HG02840 (cell line): Measurements from ENCODE around the gene KLRK1.
A peak's percentile ranks its signal among the peaks of the same experiment; 100 is the strongest.
"Not testable (repeated sequence)": the region's sequence is repeated elsewhere in the genome, so short reads cannot be mapped to it uniquely, and the experiment has no call there.

Experiments
- ATAC-seq: cut with Tn5 transposase; IDR thresholded peaks from one replicate; pipeline ENCODE4 v1.9.1; 2021; ENCODE audit warnings: mild to moderate bottlenecking, moderate library complexity, moderate number of reproducible peaks; ENCODE audit not compliant: unreplicated experiment, low FRiP score

KLRK1 gene

DNA sequence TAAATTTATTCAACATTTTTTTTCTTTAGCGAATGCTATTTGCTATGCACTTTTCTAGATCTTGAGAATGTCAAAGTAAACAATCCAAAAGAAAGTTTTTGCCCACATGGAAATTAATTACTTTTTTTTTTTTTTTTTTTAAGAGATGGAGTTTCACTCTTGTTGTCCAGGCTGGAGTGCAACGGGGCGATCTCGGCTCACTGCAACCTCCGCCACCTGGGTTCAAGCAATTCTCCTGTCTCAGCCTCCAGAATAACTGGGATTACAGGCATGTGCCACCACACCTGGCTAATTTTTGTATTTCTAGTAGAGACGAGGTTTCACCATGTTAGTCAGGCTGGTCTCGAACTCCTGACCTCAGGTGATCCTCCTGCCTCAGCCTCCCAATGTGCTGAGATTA lies 1.1 kb upstream of the KLRK1 start:
- not testable (repeated sequence) for ATAC-seq

DNA sequence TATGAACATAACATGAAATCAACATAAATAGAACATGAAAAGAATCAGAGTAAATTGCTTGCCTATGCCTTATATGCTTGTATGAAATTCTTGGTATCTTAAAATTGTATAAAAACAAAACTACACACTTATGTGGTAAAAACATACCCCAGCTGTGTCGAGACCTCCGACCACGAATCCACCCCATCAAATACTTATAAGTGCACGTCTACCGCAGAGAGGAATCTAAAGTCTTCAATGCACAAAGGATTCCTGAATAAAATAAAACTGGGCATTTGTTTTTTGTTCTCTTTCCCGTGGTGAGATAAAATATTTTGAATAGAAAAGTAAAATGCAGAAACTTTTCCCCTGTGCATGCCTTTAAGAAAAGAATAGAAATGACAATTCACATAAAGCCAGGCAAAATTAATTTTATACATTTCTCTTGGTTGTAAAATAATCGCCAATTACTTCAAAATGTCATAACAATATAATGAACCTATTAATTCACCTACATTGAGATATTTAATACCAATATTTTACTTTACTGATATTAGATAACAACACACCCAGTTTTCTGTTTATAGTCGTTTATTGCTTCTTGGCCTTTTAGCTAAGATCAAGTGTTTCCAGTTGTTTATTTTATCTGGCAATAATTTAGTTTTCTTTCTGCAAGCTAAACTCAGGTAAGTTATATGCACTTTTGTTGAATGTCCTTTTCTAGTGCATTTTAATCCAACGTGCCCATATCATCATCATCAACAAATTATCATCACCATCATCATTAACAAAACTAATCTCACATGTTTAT lies 1.0 kb downstream of the KLRK1 start:
- ATAC-seq = no peak

DNA sequence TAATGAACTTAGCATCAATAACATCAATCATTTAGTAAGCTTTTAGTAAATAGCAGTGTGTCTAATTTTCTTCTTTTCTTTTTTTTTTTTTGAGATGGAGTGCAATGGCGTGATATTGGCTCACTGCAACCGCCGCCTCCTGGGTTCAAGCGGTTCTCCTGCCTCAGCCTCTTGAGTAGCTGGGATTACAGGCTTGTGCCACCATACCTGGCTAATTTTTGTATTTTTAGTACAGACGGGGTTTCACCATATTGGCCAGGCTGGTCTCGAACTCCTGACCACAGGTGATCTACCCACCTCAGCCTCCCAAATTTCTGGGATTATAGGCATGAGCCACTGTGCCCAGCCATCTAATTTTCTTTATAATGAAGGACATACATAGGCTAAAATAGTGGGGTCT lies 2.3 kb downstream of the KLRK1 start:
- ATAC-seq = not testable (repeated sequence)

DNA sequence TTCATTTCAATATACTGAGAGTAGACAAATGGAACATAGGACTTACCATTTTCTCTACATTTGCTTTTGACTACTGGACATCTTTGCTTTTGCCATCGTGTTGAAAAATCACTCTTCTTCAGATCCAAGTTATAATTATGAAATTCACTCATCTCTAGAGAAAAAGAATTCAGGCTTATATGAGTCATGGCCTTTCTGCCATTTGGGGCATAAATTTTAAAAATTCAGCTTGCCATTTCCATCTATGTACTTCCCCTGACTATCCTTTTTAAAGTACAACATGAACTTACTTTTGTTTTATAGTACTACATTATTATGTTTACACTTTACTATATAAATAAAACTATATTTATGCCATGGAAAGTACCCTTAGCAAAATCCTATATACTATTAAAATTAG lies 3.0 kb downstream of the KLRK1 start:
- ATAC-seq = no peak

DNA sequence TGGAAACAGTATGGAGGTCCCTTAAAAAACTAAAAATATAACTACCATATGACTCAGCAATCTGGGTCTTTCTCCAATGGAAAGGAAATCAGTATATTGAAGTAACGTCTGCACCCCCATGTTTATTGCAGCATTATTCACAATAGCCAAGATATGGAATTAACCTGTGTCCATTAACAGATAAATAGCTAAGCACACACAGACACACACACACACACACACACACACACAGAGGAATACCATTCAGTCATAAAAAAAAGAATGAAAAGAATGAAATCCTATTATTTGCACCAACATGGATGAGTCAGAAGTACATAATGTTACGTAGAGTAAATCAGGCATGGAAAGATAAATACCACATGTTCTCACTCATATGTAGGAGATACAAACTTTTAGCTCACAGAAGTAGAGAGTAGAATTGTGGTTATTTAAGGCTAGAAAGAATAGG lies 4.7 kb downstream of the KLRK1 start:
- ATAC-seq = no peak

DNA sequence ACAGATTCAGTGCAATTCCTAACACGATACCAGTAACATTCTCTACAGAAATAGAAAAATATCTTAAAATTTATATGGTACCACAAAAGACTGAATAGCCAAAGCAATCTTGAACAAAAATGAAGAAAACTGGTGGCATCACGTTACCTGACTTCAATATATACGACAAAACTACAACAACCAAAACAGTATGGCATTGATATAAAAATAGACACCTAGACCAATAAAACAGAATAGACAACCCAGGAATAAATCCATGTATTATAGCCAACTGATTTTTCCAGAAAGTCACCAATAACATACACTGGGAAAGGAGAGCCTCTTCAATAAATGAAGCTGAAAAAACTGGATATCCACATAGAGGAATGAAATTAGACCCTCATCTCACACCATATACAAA lies 5.7 kb downstream of the KLRK1 start:
- ATAC-seq = no peak

DNA sequence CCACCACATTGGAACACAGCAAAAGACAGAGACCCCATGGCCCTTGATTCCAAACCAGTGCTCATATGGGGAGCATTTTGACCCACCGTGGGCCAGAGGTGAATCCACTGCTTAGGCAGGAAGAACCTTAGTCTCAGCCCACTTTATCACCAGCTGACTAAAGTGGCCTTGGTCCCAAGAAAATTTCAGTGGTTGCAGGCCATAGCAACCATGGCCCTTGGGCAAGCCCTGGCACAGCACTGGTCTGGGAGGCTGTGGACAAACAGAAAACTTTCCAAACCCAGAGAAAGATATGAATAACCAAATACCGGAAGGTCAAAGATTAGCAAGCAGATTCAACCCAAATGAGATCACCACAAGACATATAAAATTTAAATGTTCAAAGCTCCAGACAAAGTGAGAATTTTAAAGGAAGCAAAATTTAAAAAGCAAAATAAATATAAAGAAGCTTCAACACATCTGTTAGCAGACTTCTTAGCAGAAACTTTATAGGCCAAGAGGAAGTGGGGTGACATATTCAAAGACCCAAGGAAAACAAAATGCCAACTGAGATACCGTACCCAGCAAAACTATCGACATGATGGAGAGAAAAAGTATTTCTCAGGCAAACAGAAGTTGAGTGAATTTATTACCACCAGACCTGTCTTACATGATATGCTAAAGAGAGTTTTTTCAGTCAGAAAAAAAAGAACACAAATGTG lies 7.8 kb downstream of the KLRK1 start:
- ATAC-seq = no peak

DNA sequence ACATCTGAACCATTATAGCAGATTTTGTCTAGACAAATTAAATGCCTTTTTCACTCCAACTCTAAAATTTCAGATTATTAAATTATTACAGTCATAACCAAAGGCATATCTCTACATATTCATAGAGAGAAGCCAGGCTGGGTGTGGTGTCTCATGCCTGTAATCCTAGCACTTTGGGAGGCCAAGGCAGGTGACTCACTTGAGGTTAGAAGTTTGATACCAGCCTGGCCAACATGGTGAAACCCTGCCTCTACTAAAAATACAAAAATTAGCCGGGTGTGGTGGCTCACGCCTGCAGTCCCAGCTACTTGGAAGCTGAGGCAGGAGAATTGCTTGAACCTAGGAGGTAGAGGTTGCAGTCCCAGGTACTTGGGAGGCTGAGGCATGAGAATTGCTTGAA lies 11.1 kb downstream of the KLRK1 start:
- not testable (repeated sequence) for ATAC-seq

DNA sequence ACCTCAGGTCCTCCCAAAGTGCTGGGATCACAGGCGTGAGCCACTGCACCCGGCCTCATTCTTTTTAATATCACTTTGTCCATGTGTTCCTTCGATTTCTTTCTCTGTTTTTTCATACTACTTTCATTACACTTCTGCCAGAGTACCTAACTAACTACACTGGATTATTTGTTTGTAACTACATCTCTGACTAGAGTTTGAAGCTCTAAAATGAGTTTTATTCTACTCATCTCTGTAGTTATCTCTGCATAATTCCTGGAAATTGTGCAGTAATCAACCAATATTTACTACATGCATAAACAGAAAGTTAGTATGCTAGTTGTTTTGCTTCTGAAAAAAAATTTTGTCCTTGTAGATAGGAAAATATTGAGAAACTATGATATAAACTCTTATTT lies 15.2 kb downstream of the KLRK1 start:
- ATAC-seq = no peak

DNA sequence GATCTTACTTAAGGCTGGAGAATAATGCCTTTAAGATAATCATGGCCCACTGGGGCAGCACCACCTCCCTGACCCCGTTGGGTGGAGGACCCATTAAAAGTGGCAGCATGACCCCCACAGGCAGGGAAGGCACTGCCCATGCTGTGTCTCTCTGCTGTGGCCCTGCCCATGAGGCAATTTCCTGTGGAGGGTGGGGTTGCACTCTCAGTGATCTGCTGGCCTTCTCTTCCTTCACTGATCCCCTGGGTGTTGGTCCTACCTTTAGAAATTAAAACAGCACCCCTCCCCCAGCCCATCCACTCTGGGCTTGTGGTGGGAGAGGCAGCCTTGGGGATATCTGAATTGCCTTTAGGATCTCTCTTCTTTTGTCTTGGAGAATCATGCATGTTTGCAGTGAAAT lies 17.3 kb downstream of the KLRK1 start:
- no peak for ATAC-seq

DNA sequence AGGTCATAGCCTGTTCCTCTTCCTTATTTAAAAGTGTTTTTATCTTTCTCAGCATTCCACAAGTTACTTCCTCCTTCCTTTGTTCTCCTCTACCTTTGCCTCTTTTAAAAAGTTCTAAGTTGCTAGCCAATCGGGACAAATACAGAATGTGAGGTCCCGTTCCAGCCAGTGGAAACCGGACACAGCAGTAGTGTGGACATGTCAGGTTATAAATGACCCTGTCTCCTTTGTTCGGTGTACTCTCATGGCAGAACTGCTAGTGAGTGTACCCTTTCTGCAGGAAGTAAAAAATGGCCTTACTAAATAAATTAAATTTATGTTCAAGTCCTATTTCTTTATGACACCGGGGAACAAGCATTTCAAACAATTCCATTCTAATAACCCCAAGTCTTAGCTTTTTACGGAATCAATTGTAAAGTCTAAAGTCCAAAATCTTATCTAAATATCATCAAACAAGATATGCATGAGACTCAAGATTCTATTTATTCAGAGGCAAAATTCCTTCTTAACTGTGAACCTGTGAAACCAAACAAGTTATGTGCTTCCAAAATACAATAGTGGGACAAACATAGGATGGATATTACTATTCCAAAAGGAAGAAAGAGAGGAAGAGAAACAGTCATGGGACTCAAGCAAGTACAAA lies 17.8 kb downstream of the KLRK1 start:
- not testable (repeated sequence) for ATAC-seq

DNA sequence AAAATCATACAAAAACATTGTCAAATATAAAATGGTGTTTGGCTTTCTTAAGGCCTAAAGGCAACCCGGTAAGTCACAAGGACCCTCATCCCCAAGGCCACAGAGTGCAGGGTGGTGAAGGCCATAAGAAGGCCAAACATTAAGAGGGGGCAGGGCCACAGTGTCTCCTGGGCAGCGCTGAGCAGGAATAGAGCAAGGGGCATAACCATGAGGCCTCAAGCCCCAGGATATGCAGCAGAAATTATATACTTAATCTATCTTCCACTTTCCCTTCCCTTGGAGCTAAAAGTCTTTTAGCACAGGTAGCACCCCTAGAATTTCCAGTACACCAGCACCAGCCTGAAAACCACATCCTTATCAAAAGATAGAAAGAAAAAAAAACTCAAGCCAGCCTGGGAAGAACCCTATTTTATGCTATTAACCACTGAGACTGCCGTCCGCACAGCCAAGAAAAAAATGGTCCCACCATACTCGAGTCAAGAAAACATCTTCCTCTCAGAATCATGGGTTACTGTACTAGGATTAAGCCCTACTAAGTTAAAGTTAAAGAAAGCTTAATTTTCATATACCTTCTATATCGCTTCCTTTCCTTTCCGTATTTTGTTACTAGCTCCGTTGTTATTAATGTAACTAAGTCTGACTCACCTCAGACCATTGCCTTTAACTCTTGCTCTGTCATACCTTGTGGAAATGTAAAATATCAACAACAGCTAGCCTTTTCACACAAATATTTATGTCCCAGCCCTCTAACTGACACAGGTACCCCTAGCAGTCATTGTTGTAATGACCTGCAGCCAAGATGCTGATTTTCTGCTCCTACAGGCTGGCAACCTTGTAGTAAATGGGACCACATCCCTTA lies 20.1 kb downstream of the KLRK1 start:
- ATAC-seq = no peak

DNA sequence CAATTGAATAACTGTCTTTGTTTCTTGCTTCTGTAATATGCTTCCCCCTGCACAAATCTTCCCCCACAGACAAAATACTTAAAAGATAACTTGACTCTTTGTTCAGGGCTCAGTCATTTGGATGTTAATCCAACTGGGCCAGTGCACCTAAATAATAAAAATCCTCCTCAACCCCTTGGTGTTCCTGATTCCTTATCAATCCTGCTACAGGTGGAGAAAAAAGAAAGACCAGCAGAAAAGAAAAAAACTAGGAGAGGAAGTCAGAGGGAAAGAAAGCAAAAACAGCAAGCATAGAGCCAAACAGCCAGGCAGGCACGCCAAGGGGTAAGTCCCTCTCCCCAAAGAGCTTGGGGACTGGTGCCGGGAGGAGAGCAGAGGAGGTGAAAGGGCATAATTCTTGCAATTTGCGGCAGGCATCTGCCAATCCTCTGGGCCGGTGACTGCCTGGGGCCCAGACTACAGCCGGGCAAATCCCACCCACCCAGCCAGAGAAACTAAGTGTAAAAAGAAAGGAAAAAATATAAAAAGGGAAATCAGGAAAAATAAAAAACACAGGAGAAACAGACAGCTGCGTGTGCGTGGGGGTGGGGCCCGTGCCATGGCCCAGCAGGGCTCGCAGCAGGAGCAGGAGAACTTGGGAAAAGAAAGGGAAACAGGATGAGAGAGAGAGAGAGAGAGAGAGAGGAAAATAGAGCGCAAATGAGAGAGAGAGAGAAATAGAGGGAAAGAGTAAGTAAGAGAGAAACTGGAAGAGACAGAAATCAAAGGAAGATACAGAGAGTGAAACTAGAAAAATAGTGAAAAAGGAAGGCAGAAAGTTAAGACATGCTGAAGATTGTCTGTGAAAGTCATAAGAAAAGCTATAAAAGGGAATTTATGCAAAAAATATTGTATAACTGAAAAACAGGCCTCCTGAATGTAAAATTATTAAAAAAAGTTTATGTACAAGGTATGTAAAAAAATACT lies 21.4 kb downstream of the KLRK1 start:
- no peak for ATAC-seq

DNA sequence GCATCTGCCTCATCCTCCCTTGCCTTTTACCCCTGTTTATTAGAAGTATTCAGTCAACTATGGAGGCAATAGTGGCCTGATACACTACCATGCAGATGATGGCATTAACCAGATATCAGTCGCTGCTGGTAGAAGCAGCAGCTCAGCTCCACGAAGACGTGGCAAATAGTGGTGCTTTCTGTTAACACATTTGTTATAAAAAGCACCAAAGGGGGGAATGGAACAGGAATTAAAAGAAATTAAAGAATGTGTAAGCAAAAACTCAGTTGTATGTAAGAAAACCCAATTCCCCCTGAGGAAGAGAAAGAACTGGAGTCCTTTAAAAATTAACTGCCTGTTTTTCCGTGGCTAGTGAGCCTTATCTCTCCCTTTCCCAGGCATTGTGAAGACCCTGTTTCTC lies 22.1 kb downstream of the KLRK1 start:
- not testable (repeated sequence) for ATAC-seq

DNA sequence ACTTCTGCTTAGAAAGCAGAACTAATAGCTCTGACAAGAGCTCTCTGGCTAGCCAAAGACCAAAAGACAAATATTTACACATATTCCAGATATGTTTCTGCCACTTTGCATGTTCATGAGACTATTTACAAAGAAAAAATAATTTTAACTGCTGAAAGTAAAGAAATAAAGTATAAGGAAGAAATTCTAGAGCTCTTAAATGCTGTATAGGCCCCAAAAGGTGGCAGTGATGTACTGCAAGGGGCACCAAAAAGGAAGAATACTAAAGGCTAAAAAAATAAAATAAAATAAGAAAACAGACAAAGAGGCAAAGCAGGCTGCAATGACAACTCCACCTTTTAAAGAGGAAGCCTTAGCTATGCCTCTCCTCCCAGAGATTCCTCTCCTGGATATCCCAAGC lies 23.0 kb downstream of the KLRK1 start:
- ATAC-seq = no peak

DNA sequence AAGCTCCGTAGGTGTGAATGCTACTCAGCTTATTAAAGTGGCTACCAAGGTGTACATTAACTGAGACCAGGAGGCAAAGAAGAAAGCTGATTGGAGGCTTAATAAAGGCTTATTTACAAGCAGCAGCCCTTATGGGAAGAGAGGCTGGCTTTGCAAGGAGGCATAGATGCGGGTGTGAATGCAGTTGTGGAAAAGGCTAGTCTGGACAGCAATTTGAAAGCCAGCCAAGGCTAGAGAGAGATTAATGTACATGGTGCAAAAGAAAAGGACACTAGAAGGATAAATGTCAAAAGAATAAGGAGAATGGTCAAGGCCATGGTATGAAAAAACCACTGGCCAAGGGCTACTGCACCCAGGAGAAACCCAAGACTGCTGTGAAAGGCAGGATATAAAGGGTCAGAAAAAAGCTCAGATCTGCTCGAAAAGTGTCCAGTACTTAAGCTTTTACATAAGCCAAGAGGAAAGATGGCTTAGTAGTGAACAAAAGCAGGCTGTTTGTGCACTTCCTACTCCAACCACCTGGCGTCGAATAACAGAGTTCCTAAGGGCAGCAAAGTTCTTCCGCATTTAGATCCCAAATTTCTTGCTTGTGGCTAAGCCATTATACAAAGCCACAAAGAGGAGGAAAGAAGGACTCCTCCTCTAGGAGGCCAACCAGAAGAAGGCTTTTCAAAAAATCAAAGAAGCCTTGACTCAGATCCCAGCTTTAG lies 24.0 kb downstream of the KLRK1 start:
- no peak for ATAC-seq

DNA sequence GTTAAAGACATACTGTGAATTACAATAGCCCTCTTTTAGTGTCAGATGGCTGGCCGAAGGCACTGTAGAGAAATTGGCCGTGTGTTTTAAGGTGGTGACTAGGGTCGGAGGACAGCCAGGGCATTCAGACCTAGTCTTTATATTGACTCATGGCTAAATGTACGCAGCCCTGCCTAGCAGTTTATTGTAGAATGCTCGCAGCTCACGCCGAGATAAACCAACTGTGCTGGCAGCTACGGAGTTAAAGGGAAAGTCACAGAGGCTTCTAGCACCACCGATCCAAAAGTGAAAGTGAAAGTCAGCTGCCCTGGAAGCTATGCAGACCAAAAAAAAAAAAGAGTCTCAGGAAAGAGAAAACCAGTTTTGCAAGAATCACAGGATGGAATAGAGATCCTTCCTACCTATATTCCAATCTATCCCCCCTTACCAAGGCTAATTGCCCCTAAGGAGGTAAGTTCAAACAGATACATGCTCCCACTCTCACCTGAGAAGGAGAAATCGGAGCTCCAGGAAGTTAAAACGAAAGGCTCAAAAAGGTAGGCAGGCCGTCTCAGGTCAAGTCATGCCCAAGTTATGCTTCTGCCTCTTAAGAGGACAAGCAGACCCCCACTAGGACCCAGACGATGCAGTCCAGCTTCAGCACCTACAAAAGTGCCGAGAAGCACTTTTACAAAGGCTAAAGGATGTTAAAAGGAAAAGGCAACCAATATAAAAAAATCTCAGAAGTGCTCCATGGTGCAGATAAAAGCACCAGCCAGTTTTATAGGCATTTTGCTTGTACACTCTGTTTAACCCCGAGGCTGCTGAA lies 24.8 kb downstream of the KLRK1 start:
- peak; percentile 55 for ATAC-seq
